Activated naive CD4-positive, alpha-beta T cell (primary cell): ENCODE data around the gene TMEM254.
"Not testable (repeated sequence)": the region's sequence is repeated elsewhere in the genome, so short reads cannot be mapped to it uniquely, and the experiment has no call there.

Experiments
- DNase-seq, 4 experiments: peaks; one replicate each; lab custom pipeline; 2025; lab: John Stamatoyannopoulos, UW

TMEM254 gene

GRCh38 chr10:80077869-80078447 is 507 bp upstream of the TMEM254 start:
- no peak for DNase-seq

- no peak for DNase-seq
These were observed 851 bp downstream of the TMEM254 start for GRCh38 chr10:80079312-80079719.

DNA sequence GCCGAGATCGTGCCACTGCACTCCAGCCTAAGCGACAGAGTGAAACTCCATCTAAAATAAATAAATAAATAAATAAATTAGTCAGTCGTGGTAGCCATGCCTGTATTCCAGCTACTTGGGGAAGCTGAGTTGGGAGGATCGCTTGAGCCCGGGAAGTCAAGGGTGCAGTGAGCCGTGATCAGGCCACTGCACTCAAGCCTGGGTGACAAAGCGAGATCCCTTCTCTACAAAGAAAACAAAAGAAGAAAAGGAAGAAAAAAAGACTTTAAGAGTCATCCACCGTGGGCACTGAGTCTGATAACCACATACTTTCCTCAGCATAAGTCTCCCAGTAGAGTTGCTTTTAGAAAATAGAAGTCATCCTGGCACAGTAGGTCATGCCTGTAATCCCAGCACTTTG is 2.6 kb downstream of the TMEM254 start:
- no peak for DNase-seq

- no peak for DNase-seq
These were observed 3.6 kb downstream of the TMEM254 start for GRCh38 chr10:80081801-80082750.

- no peak for DNase-seq
These were observed 11.7 kb downstream of the TMEM254 start for GRCh38 chr10:80090121-80090520.

GRCh38 chr10:80094231-80094630 is 15.8 kb downstream of the TMEM254 start:
- no peak for DNase-seq

DNA sequence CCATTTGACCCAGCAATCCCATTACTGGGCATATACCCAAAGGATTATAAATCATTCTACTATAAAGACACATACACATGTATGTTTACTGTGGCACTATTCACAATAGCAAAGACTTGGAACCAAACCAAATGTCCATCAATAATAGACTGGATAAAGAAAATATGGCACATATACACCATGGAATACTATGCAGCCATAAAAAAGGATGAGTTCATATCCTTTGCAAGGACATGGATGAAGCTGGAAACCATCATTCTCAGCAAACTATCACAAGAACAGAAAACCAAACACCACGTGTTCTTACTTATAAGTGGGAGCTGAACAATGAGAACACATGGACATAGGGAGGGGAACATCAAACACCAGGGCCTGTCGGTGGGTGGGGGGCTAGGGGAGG is 19.8 kb downstream of the TMEM254 start:
- not testable (repeated sequence) for DNase-seq

- not testable (repeated sequence) for DNase-seq
These were observed 20.8 kb downstream of the TMEM254 start for GRCh38 chr10:80099295-80099694.

DNA sequence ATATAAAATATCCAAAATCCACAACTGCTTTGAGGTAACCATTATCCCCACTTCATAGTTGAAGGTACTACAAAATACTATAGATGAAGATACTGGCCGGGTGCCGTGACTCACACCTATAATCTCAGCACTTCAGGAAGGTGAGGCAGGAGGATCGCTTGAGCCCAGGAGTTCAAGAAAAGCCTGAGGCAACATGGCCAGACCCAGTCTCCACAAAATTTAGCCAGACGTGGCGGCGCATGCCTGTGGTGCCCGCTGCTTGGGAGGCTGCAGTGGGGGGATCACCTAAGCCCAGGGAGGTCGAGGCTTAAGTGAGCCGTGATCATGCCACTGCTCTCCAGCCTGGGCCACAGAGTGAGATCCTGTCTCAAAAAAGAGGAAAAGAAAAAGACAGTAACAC is 21.7 kb downstream of the TMEM254 start:
- DNase-seq, result no peak

DNA sequence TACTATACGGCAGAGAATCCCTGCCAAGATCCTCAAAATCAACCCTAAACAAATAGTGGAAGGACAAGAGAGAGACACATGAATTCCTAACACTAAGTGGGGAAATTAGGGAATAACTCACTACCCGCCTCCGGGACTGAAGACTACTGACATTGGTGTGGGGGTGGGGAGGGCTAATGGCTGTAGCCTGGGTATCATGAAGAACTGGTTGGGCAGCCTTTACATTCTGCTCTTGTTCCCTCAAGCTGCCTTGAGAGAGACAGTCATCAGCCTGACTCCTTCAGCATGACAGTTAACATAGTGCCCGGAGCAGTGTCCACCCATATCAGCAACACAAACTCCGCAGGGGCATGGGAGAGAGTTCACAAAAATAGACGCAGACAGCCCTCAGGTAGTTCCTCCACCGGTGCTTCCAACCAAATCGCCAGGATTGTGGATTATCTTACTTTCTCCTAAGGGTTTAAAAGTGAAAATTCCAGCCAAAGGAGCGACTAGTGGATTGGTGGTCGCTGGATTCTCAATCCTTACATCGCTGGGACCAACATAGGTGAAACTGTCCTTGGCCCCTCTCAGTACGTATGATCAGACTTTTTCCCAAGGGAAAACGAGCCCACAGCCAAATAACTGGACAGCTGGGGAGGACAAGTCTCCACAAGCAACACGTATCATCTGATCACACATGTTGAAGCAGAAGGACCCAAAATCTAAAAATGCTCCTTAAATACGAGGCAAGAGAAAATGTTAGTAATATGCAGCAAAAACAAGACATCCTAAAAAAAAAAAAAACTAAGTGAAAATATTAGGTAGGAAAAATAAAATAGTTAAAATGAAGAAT is 22.6 kb downstream of the TMEM254 start:
- no peak for DNase-seq

DNA sequence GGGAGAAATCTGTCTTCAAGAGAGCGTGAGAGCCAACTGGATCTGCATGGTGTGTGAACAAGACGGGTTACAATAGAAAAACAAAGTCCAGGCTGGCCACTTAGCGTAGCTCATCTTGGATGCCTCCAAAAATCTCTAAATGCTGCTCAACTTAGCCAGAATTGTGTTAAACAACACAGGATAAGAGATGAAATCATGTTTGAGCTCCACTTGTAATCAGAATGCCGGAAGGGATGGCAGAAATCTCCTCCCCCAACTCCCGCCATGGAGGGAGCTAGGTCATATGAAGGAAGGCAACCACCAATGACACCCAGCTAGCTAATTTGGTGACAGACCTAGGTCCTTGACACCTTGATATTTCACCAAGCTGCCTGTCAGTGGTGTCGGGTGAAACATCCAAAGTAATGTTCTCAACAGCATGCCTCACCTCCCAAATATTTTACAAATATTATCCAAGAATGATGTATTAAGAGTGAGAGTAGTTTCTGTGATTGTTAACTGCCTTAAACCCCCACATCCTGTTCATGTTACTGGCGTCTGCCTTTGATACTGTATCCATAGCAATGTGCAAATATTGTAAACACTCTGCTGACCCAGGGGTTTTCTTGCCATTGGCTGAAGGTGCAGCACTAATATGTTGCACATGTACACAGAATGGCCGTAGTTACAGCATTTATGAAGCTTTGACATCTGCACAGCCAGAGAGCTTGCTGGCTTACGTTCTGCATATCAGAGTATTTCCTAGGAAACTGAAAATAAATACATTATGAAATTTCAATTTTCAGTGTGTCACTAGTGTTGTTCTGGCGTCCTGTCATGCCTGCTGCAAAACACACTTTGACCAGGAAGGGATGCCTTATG is 25.8 kb downstream of the TMEM254 start:
- no peak for DNase-seq

DNA sequence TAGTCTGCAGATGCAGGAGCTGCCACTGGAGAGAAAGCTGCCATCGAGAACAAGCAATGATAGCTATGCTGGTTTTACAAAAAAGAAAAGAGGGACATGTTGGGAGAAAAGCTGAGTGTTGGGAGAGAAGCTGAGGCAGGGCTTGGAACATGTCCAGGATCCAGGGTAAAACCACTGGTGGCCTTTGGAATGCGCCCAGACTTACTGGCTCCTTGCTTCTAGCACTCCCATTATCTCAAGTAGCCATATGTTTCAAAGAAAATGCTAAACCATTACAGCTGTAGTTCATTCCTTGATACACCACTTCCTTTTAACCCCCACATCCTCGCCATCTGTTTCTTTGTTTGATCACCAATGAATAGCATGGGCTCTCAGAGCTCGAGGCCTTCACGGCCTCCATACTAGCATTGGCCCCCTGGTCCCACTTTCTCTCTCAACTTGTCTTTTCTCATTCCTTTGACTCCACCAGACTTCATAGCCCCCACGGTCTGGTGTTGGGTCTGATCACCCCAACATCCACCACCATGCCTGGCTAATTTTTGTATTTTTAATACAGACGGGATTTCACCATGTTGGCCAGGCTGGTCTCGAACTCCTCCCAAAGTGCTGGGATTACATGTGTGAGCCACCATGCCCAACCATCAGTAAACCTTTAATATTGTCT is 30.2 kb downstream of the TMEM254 start:
- DNase-seq, result no peak

DNA sequence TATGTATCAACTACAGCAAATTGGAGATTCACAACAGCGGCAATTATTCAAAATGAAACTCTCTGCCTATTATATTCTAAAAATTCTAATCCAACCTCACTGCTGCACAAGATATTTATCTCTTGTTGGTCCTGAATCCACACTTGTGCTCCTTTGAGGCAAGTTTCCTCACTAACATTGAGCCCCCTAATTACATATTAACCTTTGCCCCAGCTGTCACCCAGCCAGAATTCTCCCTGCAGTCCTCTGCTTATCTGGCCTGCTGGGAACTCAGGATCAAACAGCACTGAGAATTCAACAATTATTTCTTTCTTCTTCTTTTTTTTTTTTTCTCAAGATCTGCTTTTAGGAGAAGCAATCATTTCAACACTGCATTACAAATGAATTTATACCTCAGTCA is 32.5 kb downstream of the TMEM254 start:
- no peak for DNase-seq

DNA sequence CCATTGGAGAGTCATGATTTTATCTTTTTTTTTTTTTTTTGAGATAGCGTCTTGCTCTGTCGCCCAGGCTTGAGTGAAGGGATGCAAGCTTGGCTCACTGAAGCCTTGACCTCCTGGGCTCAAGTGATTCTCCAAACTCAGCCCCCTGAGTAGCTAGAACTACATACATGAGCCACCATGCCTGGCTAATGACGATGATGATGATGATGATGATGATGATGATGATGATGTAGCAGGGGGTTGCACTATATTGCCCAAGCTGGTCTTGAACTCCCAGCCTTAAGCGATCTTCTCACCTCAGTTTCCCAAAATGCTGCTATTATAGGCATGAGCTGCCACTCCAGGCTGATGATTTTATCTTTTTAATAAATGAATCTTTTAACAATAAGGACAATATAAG is 40.2 kb downstream of the TMEM254 start:
- no peak for DNase-seq

DNA sequence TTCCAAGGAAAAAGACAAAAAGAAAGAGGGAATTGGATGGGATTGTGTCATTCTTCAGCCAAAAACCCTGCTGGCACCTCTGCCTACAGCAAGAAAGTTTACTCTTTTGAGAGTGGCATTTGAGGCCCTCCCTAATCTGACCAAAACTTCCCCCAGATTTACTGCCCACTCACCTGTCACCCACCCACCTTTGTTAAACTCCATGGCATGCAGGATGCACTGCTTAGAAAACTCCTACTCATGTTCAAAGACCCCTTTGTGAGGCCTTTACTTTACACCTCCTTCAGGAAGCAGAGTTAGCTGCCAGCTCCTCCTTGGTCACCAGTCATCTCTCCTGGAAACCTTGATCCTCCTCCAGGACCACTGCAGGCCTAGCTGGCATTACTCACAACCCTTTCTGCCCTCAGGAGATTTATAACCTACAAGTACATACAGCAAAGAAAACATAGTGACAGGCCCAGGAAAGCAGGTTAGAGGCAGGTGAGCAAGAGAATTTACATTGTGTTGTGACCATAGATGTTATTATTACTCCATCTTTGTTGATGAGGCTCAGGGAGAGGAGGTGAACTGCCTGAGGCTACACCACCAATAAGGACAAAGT is 43.7 kb downstream of the TMEM254 start:
- DNase-seq, result no peak

- DNase-seq, result no peak
These were observed 44.3 kb downstream of the TMEM254 start for GRCh38 chr10:80122746-80123145.

DNA sequence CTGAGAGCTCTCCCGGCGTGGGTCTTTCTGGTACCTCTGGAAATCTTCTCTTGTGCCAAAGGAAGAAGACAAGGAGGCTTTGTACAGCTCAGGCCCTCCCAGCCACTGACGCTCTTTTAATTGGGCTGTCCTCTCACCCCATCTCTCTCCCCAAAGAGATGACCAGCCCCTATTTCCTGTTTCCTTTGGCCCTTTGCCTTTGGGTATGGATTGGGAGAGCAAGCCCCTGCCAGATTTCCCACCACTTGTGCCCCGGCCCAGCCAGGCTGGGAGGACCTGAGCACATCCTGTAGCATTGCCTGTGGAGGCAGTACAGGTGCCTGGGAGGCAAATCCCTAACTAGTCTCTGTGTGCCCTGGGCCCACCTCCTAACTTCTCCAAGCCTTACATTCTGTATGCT is 48.4 kb downstream of the TMEM254 start:
- DNase-seq, result no peak

- no peak for DNase-seq
These were observed 53.0 kb downstream of the TMEM254 start for GRCh38 chr10:80131499-80131901.

DNA sequence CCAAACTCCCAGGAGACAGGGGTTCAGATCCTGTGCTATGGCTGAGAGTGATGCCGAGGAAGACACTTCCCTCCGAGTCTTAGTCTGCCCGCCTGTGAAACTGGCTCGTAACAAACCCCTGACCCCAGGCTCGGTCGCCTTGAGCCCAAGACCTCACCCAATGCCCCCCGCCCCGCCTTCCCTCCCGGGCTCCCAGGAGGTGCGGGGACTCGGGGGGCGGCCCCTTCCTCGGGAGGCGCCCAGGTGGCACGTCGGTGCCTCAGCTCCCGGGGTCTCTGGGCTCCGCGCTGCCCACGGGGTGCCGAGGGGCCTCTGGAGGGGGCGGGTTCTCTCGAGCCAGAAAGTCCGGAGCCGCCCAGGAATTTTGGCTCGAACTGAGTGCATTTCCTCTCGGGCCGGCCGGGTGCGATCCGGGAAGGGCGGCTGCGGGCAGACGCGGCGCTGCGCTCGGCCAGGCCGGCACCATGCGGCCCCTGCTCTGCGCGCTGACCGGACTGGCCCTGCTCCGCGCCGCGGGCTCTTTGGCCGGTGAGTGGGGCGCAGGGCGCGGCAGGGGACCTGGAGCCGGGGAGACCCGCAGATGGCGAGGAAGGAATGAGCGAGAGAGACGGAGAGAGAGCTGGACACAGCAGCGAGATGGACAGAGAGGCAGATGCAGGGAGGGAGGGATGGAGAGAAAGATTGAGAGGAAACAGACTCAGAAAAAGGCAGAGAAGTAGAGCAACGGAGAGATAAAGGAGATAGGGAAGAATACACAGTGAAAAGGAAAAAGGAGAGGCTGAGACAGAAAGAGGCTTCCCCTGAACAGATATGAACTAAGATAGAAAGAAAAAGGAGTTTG is 54.1 kb downstream of the TMEM254 start, which contains the start of gene PLAC9:
TSS of gene PLAC9 (plus strand) at position 432 of the 841 bp plus-strand sequence. CDS start at position 465, 33 bp downstream.
- no peak for DNase-seq

DNA sequence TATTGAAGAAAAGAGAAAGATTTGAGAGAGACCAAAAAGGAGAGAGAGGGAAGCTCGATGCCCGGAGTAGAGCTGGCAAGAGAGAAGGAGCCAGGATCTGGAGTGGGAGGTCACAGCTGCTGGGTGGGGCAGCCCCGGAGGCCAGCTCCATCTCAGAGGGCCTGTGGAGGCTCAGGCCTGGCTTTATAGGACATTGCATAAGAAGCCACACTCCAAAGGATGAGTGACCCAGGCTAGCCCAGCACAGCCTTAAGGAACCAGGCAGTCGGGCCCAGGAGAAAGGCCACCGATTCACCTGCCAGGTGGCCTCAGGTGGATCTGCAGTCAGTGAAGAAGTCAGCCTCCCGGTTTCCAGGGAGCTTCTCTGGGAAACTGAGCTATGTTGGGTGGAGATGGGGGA is 54.7 kb downstream of the TMEM254 start:
- no peak for DNase-seq
